Measurements from ENCODE around the gene SCYGR8.
"Not testable (repeated sequence)": the region's sequence is repeated elsewhere in the genome, so short reads cannot be mapped to it uniquely, and the experiment has no call there.

- not testable (repeated sequence) for TF ChIP-seq CTCF, EZH2phosphoT487 (IDR thresholded peaks at IDR 0.05; ENCODE audit: low read length)
Observed at GRCh38 chr2:227756261-227756660, 10.6 kb downstream of the SCYGR8 start.
